CD4-positive, alpha-beta T cell treated with Interleukin-17A for 1 hour (primary cell): Measurements from ENCODE around the gene FAM110D.
A peak's percentile ranks its signal among the peaks of the same experiment; 100 is the strongest.

ENCODE experiments used
- DNase-seq: peaks from one replicate; pipeline ENCODE4 v3.0.0-alpha.2; 2020

The FAM110D gene

GRCh38 chr1:26164036-26164860 lies 5.4 kb downstream of the FAM110D start:
- peak; percentile 50 for DNase-seq

GRCh38 chr1:26164861-26165842 lies 6.3 kb downstream of the FAM110D start:
- DNase-seq, result no peak

GRCh38 chr1:26166719-26167281 lies 7.9 kb downstream of the FAM110D start:
- no peak for DNase-seq

- DNase-seq, result no peak
Measured at GRCh38 chr1:26168410-26169197, 9.7 kb downstream of the FAM110D start, which contains the start of gene C1orf232. Gene C1orf232, minus strand, starts transcription at chr1:26168963. Its CDS starts 464 bp downstream, at chr1:26168499.

- DNase-seq, result no peak
Measured at GRCh38 chr1:26169198-26169554, 10.3 kb downstream of the FAM110D start.

- DNase-seq, result peak; percentile 91
Measured at GRCh38 chr1:26169669-26170471, 11.0 kb downstream of the FAM110D start, which contains the start of gene ZNF593. Gene ZNF593, plus strand, starts transcription at chr1:26169908. Its CDS starts 76 bp downstream, at chr1:26169984.

GRCh38 chr1:26170472-26170821 lies 11.6 kb downstream of the FAM110D start:
- no peak for DNase-seq

GRCh38 chr1:26171084-26172072 lies 12.5 kb downstream of the FAM110D start, which contains the start of gene ZNF593OS:
Gene ZNF593OS, minus strand, starts transcription at chr1:26171832. Its CDS starts 171 bp downstream, at chr1:26171661.
- DNase-seq, result no peak

GRCh38 chr1:26175346-26175745 lies 16.5 kb downstream of the FAM110D start:
- DNase-seq, result no peak

GRCh38 chr1:26177182-26177684 lies 18.4 kb downstream of the FAM110D start, which contains the start of gene CNKSR1:
Gene CNKSR1, plus strand, starts transcription at chr1:26177491. Its CDS starts 57 bp downstream, at chr1:26177548.
- DNase-seq, result no peak

- DNase-seq, result no peak
Measured at GRCh38 chr1:26180010-26180506, 21.2 kb downstream of the FAM110D start.

- DNase-seq, result no peak
Measured at GRCh38 chr1:26181586-26182382, 22.9 kb downstream of the FAM110D start.

- DNase-seq, result no peak
Measured at GRCh38 chr1:26182383-26182696, 23.5 kb downstream of the FAM110D start.

- DNase-seq, result no peak
Measured at GRCh38 chr1:26184086-26184485, 25.2 kb downstream of the FAM110D start.

GRCh38 chr1:26184883-26185282 lies 26.0 kb downstream of the FAM110D start:
- no peak for DNase-seq

GRCh38 chr1:26187882-26188281 lies 29.0 kb downstream of the FAM110D start:
- no peak for DNase-seq

- no peak for DNase-seq
Measured at GRCh38 chr1:26188477-26188876, 29.6 kb downstream of the FAM110D start.

GRCh38 chr1:26189331-26189730 lies 30.5 kb downstream of the FAM110D start:
- DNase-seq, result no peak

GRCh38 chr1:26189751-26190275 lies 30.9 kb downstream of the FAM110D start:
- no peak for DNase-seq
